Hair follicular keratinocyte (primary cell): ENCODE data around the gene EAF2. TPM values are rescaled to one million over a fixed set of nuclear protein-coding genes. Genes with fewer than 3 reads are reported as not detected.

ENCODE experiments used
- total RNA-seq: library from RNA; depleted of rRNA; stranded (reverse); fragments of >200 nt; gene quantifications from 2 replicates; pipeline ENCODE4 v1.2.3, GENCODE V29; 2015

The EAF2 gene
- total RNA-seq: 0.62 and 2.5 TPM in 2 replicates

DNA sequence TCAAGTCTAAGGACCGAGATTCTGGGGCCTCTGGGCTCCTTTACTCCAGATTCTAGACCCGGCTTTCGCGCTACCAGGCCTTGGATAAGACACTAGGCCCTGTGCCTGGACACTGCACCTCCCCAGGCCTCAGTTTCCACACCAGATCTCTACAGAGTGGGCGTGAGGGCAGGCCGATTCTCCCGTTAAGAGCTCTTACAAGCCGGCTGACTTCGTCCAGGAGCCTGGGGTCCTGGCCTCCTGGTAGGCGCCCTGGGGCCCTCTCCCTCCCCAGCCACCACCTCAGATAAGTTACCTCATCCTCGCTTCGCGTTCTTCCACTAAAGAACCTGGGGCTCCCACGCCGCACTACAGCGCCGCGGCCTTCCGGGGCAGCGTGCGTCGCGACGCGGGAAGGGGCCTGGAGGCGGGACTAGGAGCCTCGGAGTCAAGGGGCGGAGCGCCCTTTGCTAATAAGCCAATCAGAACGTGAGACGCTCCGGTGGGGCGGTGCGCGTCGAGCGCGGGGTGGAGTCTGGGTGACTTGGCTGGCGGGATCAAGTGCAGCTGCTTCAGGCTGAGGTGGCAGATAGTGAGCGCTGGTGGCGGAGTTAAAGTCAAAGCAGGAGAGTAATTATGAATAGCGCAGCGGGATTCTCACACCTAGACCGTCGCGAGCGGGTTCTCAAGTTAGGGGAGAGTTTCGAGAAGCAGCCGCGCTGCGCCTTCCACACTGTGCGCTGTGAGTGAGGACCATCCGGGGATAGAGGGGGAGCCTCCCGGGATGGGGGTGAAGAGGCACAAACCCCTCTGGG, at the start of gene EAF2, which contains the start of gene IQCB1:
Gene EAF2, plus strand, starts transcription at position 539 of the 794 bp plus-strand sequence. Its CDS starts 77 bp downstream, at position 616.
Gene IQCB1, minus strand, starts transcription at position 390 of the 794 bp plus-strand sequence. CDS start 6,100 bp downstream, outside the sequence.

GRCh38 chr3:121894301-121894990, 59.4 kb downstream of the EAF2 start, which contains the start of gene SLC15A2:
SLC15A2 (plus strand) TSS chr3:121894401; CDS start chr3:121894477, 76 bp downstream.

Other genes with a start within 250 kb of the EAF2 start
- not detected in 2 replicates for gene FBXO40, start 241.8 kb upstream of the EAF2 start, total RNA-seq
- gene HCLS1, start 174.3 kb upstream of the EAF2 start, total RNA-seq: 0.39 TPM in 1 of 2 replicates, not detected in the other
- 15.3 and 27.0 TPM in 2 replicates for gene GOLGB1, start 85.5 kb upstream of the EAF2 start, total RNA-seq
- gene IQCB1, start 149 bp upstream of the EAF2 start, total RNA-seq: 15.7 and 16.7 TPM in 2 replicates
- 0.99 and 2.2 TPM in 2 replicates for gene SLC15A2, start 59.2 kb downstream of the EAF2 start, total RNA-seq
- 0.42 and 0.55 TPM in 2 replicates for gene ILDR1, start 187.0 kb downstream of the EAF2 start, total RNA-seq
- 0.16 TPM in 1 of 2 replicates, not detected in the other for gene CD86, start 220.2 kb downstream of the EAF2 start, total RNA-seq